ENCODE data around the gene PHYHD1. TPM values are rescaled to one million over a fixed set of nuclear protein-coding genes. Genes with fewer than 3 reads are reported as not detected.
"Not testable (repeated sequence)": the region's sequence is repeated elsewhere in the genome, so short reads cannot be mapped to it uniquely, and the experiment has no call there.

PHYHD1 gene
- polyA plus RNA-seq, 1 donor (not counting 4 experiments of a cell fraction or from before 2014, with no cell fraction given) = 4.7 TPM

GRCh38 chr9:128947277-128947526, 26.4 kb downstream of the PHYHD1 start:
- Histone ChIP-seq H3K4me1 (ENCODE audit: control insufficient read depth, extremely low read depth, insufficient read depth, low read length) (peaks cover 9% of the 10 kb centered on the region), H3K9me3 (ENCODE audit: control insufficient read depth, low read depth, low read length) (no peaks in the 10 kb centered on the region), H3K9me1 (ENCODE audit: control insufficient read depth, extremely low read depth, insufficient read depth, low read length) (no peaks in the 10 kb centered on the region), H3K4me3 (ENCODE audit: control insufficient read depth in 2 of 3, extremely low read depth in 1 of 3, insufficient read depth in 2 of 3, low read depth in 1 of 3, low read length in 3 of 3) (peak overlapping the region; percentile 86 to 97 (median 95)), H3K4me2 (ENCODE audit: control insufficient read depth, extremely low read depth, insufficient read depth, low read depth, low read length) (peak overlapping the region; percentile 96), H3K79me2 (ENCODE audit: control insufficient read depth, insufficient read depth, low read length) (peaks cover 32% of the 10 kb centered on the region), H3K27me3 (ENCODE audit: control insufficient read depth, extremely low read depth, insufficient read depth, low read length) (no peaks in the 10 kb centered on the region), H3K9ac (ENCODE audit: control insufficient read depth, extremely low read depth, insufficient read depth, low read length) (peak overlapping the region; percentile 96), H3K27ac (ENCODE audit: control insufficient read depth, insufficient read depth, low read length) (peak overlapping the region; percentile 93), H4K20me1 (ENCODE audit: control insufficient read depth, extremely low read depth, insufficient read depth, low read length) (no peaks in the 10 kb centered on the region), H2AFZ (ENCODE audit: control insufficient read depth, low read length) (peak overlapping the region; percentile 95), H3K36me3 (ENCODE audit: control insufficient read depth in 2 of 2, extremely low read depth in 1 of 2, insufficient read depth in 2 of 2, low read length in 2 of 2) (peaks cover 3 to 5% of the 10 kb centered on the region in 2 experiments)
- TF ChIP-seq CTCF (optimal IDR thresholded peaks at IDR 0.05 in 1 of 3, IDR thresholded peaks at IDR 0.05 in 1 of 3, conservative IDR thresholded peaks at IDR 0.05 in 1 of 3; ENCODE audit: extremely low read depth in 1 of 3, insufficient read depth in 2 of 3, low read length in 3 of 3) (no peak), EZH2 (IDR thresholded peaks at IDR 0.05; ENCODE audit: low read length) (no peak)
- DNase-seq (ENCODE audit: low read depth, low spot score) (no peak), FAIRE-seq (no peak)
- dilution Hi-C loops (cut with MboI; ENCODE audit: extremely low pct_ligation_motif_present, low sequenced_read_pairs) = no loop called here

- H3K9me1 ChIP-seq (ENCODE audit: control insufficient read depth, extremely low read depth, insufficient read depth, low read length) = no peaks in the 10 kb centered on the region
- peaks cover 32% of the 10 kb centered on the region for H3K79me2 ChIP-seq (ENCODE audit: control insufficient read depth, insufficient read depth, low read length)
- peak within 1 kb of the TSS; percentile 86 to 97 (median 95) for H3K4me3 ChIP-seq (ENCODE audit: control insufficient read depth in 2 of 3, extremely low read depth in 1 of 3, insufficient read depth in 2 of 3, low read depth in 1 of 3, low read length in 3 of 3)
- H3K9ac ChIP-seq (ENCODE audit: control insufficient read depth, extremely low read depth, insufficient read depth, low read length) = peak within 1 kb of the TSS; percentile 96
- peak within 1 kb of the TSS; percentile 99 for H2AFZ ChIP-seq (ENCODE audit: control insufficient read depth, low read length)
- TF ChIP-seq CTCF (optimal IDR thresholded peaks at IDR 0.05 in 1 of 3, IDR thresholded peaks at IDR 0.05 in 1 of 3, conservative IDR thresholded peaks at IDR 0.05 in 1 of 3; ENCODE audit: extremely low read depth in 1 of 3, insufficient read depth in 2 of 3, low read length in 3 of 3) = peak in 1 of 3 experiments; percentile 0
- TF ChIP-seq EZH2 (IDR thresholded peaks at IDR 0.05; ENCODE audit: low read length) = no peak
- no peak for FAIRE-seq
- dilution Hi-C loops (cut with MboI; ENCODE audit: extremely low pct_ligation_motif_present, low sequenced_read_pairs) = no loop called here
- no peaks in the 10 kb centered on the region for H3K9me3 ChIP-seq (ENCODE audit: control insufficient read depth, low read depth, low read length)
- H3K27ac ChIP-seq (ENCODE audit: control insufficient read depth, insufficient read depth, low read length) = peak within 1 kb of the TSS; percentile 93
- H3K27me3 ChIP-seq (ENCODE audit: control insufficient read depth, extremely low read depth, insufficient read depth, low read length) = no peaks in the 10 kb centered on the region
- DNase-seq (ENCODE audit: low read depth, low spot score) = no peak
- H3K4me1 ChIP-seq (ENCODE audit: control insufficient read depth, extremely low read depth, insufficient read depth, low read length) = peaks cover 9% of the 10 kb centered on the region
- H4K20me1 ChIP-seq (ENCODE audit: control insufficient read depth, extremely low read depth, insufficient read depth, low read length) = no peaks in the 10 kb centered on the region
- H3K4me2 ChIP-seq (ENCODE audit: control insufficient read depth, extremely low read depth, insufficient read depth, low read depth, low read length) = peak within 1 kb of the TSS; percentile 96
- H3K36me3 ChIP-seq (ENCODE audit: control insufficient read depth in 2 of 2, extremely low read depth in 1 of 2, insufficient read depth in 2 of 2, low read length in 2 of 2) = peaks cover 3 to 5% of the 10 kb centered on the region in 2 experiments
Measured at GRCh38 chr9:128947527-128948301, 26.9 kb downstream of the PHYHD1 start, which contains the start of the genes DOLK and NUP188. DOLK (minus strand) TSS chr9:128947603; CDS start chr9:128947303, 300 bp downstream. NUP188 (plus strand) TSS chr9:128947699; CDS start chr9:128947720, 21 bp downstream.

- H3K4me3 ChIP-seq (ENCODE audit: control insufficient read depth in 2 of 3, extremely low read depth in 1 of 3, insufficient read depth in 2 of 3, low read depth in 1 of 3, low read length in 3 of 3); FAIRE-seq; H2AFZ ChIP-seq (ENCODE audit: control insufficient read depth, low read length); H3K4me2 ChIP-seq (ENCODE audit: control insufficient read depth, extremely low read depth, insufficient read depth, low read depth, low read length); H4K20me1 ChIP-seq (ENCODE audit: control insufficient read depth, extremely low read depth, insufficient read depth, low read length); H3K79me2 ChIP-seq (ENCODE audit: control insufficient read depth, insufficient read depth, low read length); DNase-seq (ENCODE audit: low read depth, low spot score); H3K9ac ChIP-seq (ENCODE audit: control insufficient read depth, extremely low read depth, insufficient read depth, low read length); H3K27ac ChIP-seq (ENCODE audit: control insufficient read depth, insufficient read depth, low read length); H3K9me3 ChIP-seq (ENCODE audit: control insufficient read depth, low read depth, low read length); H3K27me3 ChIP-seq (ENCODE audit: control insufficient read depth, extremely low read depth, insufficient read depth, low read length); dilution Hi-C loops (cut with MboI; ENCODE audit: extremely low pct_ligation_motif_present, low sequenced_read_pairs); H3K4me1 ChIP-seq (ENCODE audit: control insufficient read depth, extremely low read depth, insufficient read depth, low read length); H3K9me1 ChIP-seq (ENCODE audit: control insufficient read depth, extremely low read depth, insufficient read depth, low read length): not testable (repeated sequence)
- H3K36me3 ChIP-seq (ENCODE audit: control insufficient read depth in 2 of 2, extremely low read depth in 1 of 2, insufficient read depth in 2 of 2, low read length in 2 of 2) = peaks cover 10 to 22% of the 10 kb centered on the region in 2 experiments
Measured at GRCh38 chr9:128961403-128961802, 40.6 kb downstream of the PHYHD1 start.

Data from keratinocyte (primary cell).